Astrocyte (in vitro differentiated cells and primary cell): ENCODE measurements around the gene SLBP. TPM values are rescaled to one million over a fixed set of nuclear protein-coding genes. Genes with fewer than 3 reads are reported as not detected.

Source experiments
- DNase-seq: peaks from one replicate; pipeline ENCODE4 v3.0.0-alpha.2; 2010; ENCODE audit warnings: low read depth
- FAIRE-seq: peaks from 2 replicates; lab custom pipeline; 2011; peaks lifted over from hg19 to GRCh38; lab: Jason Lieb, UNC
- H2AFZ ChIP-seq: 2 replicates; pipeline ENCODE4 v1.6.0; 2012; ENCODE audit warnings: low read depth, low read length, inconsistent platforms
- H3K27ac ChIP-seq: 2 replicates; pipeline ENCODE4 v1.5.1; 2011; ENCODE audit warnings: low read depth, low read length, inconsistent platforms
- H3K27me3 ChIP-seq: 2 replicates; pipeline ENCODE4 v1.6.0; 2011; ENCODE audit warnings: low read length, inconsistent platforms; ENCODE audit not compliant: insufficient read depth
- H3K36me3 ChIP-seq: 2 replicates; pipeline ENCODE4 v1.5.1; 2011; ENCODE audit warnings: low read length, inconsistent platforms; ENCODE audit not compliant: insufficient read depth
- H3K4me1 ChIP-seq: 2 replicates; pipeline ENCODE4 v1.5.1; 2011; ENCODE audit warnings: low read length, inconsistent platforms; ENCODE audit not compliant: insufficient read depth
- H3K4me2 ChIP-seq: 2 replicates; pipeline ENCODE4 v1.6.0; 2012; ENCODE audit warnings: low read length, inconsistent platforms
- H3K4me3 ChIP-seq: 2 replicates; pipeline ENCODE4 v1.5.1; 2011; ENCODE audit warnings: low read depth, mild to moderate bottlenecking, low read length, inconsistent platforms; ENCODE audit not compliant: insufficient read depth
- H3K79me2 ChIP-seq: 2 replicates; pipeline ENCODE4 v1.6.0; 2012; ENCODE audit warnings: mild to moderate bottlenecking, low read length, inconsistent platforms; ENCODE audit not compliant: insufficient read depth
- H3K9ac ChIP-seq: 2 replicates; pipeline ENCODE4 v1.6.0; 2012; ENCODE audit warnings: mild to moderate bottlenecking, low read length, inconsistent platforms
- H3K9me3 ChIP-seq: 2 replicates; pipeline ENCODE4 v1.5.1; 2012; ENCODE audit warnings: low read depth, mild to moderate bottlenecking, low read length, inconsistent platforms; ENCODE audit not compliant: insufficient read depth
- H4K20me1 ChIP-seq: 2 replicates; pipeline ENCODE4 v1.6.0; 2012; ENCODE audit warnings: low read length, inconsistent platforms; ENCODE audit not compliant: insufficient read depth
- H3K27ac Mint-ChIP-seq: one replicate; pipeline ENCODE4 v1.8.0; 2021; ENCODE audit warnings: mild to moderate bottlenecking, mixed read lengths; ENCODE audit not compliant: unreplicated experiment
- H3K27me3 Mint-ChIP-seq: one replicate; pipeline ENCODE4 v1.8.0; 2021; ENCODE audit warnings: low read depth, mixed read lengths; ENCODE audit not compliant: unreplicated experiment
- H3K36me3 Mint-ChIP-seq: one replicate; pipeline ENCODE4 v1.8.0; 2021; ENCODE audit warnings: low read depth, mixed read lengths; ENCODE audit not compliant: unreplicated experiment
- H3K4me1 Mint-ChIP-seq: one replicate; pipeline ENCODE4 v1.8.0; 2021; ENCODE audit warnings: low read depth, mixed read lengths; ENCODE audit not compliant: unreplicated experiment
- H3K4me3 Mint-ChIP-seq: one replicate; pipeline ENCODE4 v1.8.0; 2021; ENCODE audit warnings: mild to moderate bottlenecking, moderate library complexity, mixed read lengths; ENCODE audit not compliant: unreplicated experiment
- H3K9me3 Mint-ChIP-seq: one replicate; pipeline ENCODE4 v1.8.0; 2021; ENCODE audit warnings: mild to moderate bottlenecking, mixed read lengths; ENCODE audit not compliant: unreplicated experiment
- EZH2 ChIP-seq: IDR thresholded peaks from 2 replicates; pipeline ENCODE4 v1.6.1; 2012; ENCODE audit warnings: mild to moderate bottlenecking, low read length, inconsistent platforms; ENCODE audit not compliant: insufficient read depth
- total RNA-seq: library from RNA; stranded (reverse); gene quantifications from 2 replicates; pipeline ENCODE4 v1.2.1, GENCODE V29; 2021
- TF ChIP-seq, protein P1 (sequence below): IDR thresholded peaks from 2 replicates; pipeline ENCODE4 v1.5.1; 2011; ENCODE audit warnings: low read depth, mild to moderate bottlenecking, inconsistent platforms, low read length, moderate library complexity; ENCODE audit not compliant: insufficient read depth

Gene SLBP
- total RNA-seq, 1 donor from 2014 or later: 44.5 TPM

GRCh38 chr4:1730532-1731135 is 18.5 kb upstream of the SLBP start:
- Histone ChIP-seq H3K27me3 (no peaks in the 10 kb centered on the region), H3K79me2 (peaks cover 72% of the 10 kb centered on the region), H2AFZ (no peak overlapping the region), H3K4me3 (no peak overlapping the region), H3K36me3 (peaks cover 18% of the 10 kb centered on the region), H3K4me1 (peaks cover 30% of the 10 kb centered on the region), H3K27ac (peak overlapping the region; percentile 43), H3K9ac (no peak overlapping the region), H4K20me1 (peaks cover 45% of the 10 kb centered on the region), H3K4me2 (peak overlapping the region; percentile 47), H3K9me3 (no peaks in the 10 kb centered on the region)
- FAIRE-seq (no peak), DNase-seq (no peak)
- Mint-ChIP-seq H3K27ac (no peak overlapping the region), H3K9me3 (no peaks in the 10 kb centered on the region), H3K4me1 (peaks cover 19% of the 10 kb centered on the region), H3K4me3 (no peak overlapping the region), H3K36me3 (peaks cover 9% of the 10 kb centered on the region), H3K27me3 (no peaks in the 10 kb centered on the region)
- TF ChIP-seq, protein P1, sequence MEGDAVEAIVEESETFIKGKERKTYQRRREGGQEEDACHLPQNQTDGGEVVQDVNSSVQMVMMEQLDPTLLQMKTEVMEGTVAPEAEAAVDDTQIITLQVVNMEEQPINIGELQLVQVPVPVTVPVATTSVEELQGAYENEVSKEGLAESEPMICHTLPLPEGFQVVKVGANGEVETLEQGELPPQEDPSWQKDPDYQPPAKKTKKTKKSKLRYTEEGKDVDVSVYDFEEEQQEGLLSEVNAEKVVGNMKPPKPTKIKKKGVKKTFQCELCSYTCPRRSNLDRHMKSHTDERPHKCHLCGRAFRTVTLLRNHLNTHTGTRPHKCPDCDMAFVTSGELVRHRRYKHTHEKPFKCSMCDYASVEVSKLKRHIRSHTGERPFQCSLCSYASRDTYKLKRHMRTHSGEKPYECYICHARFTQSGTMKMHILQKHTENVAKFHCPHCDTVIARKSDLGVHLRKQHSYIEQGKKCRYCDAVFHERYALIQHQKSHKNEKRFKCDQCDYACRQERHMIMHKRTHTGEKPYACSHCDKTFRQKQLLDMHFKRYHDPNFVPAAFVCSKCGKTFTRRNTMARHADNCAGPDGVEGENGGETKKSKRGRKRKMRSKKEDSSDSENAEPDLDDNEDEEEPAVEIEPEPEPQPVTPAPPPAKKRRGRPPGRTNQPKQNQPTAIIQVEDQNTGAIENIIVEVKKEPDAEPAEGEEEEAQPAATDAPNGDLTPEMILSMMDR: no peak
- TF ChIP-seq EZH2: no peak

DNA sequence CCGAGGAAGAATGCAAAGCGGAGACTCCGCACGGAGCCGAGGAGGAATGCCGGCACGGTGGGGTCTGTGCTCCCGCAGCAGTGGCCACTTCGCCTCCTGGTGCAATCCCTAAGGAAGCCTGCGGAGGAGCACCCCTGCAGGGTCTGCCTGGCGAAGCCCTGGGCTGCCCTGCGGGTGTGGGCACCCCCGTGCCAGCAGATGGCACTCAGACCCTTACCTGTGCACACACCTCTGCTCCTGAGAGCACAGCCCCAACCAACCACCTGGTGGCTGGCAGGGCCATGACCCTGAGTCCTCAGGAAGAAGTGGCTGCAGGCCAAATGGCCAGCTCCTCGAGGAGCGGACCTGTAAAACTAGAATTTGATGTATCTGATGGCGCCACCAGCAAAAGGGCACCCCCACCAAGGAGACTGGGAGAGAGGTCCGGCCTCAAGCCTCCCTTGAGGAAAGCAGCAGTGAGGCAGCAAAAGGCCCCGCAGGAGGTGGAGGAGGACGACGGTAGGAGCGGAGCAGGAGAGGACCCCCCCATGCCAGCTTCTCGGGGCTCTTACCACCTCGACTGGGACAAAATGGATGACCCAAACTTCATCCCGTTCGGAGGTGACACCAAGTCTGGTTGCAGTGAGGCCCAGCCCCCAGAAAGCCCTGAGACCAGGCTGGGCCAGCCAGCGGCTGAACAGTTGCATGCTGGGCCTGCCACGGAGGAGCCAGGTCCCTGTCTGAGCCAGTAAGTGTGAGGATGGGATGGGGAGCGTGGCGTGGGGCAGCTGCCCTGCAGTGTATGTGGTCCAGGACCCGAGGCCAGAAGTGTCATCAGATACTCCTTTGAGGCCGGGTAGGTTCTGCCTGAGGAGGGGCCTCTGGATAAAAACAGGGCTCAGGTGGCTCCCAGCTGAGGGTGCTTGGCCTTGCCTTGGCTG is 16.2 kb upstream of the SLBP start:
- Mint-ChIP-seq H3K27ac (peak overlapping the region; percentile 78), H3K36me3 (peaks cover 7% of the 10 kb centered on the region), H3K27me3 (no peaks in the 10 kb centered on the region), H3K4me3 (peak overlapping the region; percentile 23), H3K9me3 (no peaks in the 10 kb centered on the region), H3K4me1 (peaks cover 19% of the 10 kb centered on the region)
- peak overlapping the region; percentile 58 for H3K9ac ChIP-seq
- peak overlapping the region; percentile 80 for H3K27ac ChIP-seq
- H3K79me2 ChIP-seq: peaks cover 77% of the 10 kb centered on the region
- no peaks in the 10 kb centered on the region for H3K9me3 ChIP-seq
- peaks cover 30% of the 10 kb centered on the region for H3K4me1 ChIP-seq
- peak overlapping the region; percentile 81 for H3K4me2 ChIP-seq
- TF ChIP-seq EZH2: no peak
- TF ChIP-seq, protein P1: no peak
- no peaks in the 10 kb centered on the region for H3K27me3 ChIP-seq
- H3K36me3 ChIP-seq: peaks cover 19% of the 10 kb centered on the region
- H3K4me3 ChIP-seq: peak overlapping the region; percentile 14
- peaks cover 46% of the 10 kb centered on the region for H4K20me1 ChIP-seq
- H2AFZ ChIP-seq: no peak overlapping the region
- FAIRE-seq (no peak), DNase-seq (no peak)
